HCT116 (cell line): Measurements from ENCODE around the gene PIGN. TPM values are rescaled to one million over a fixed set of nuclear protein-coding genes. Genes with fewer than 3 reads are reported as not detected.

Source experiments
- ATAC-seq: fragments of 200-7000 bp; cut with Tn5 transposase; 2 replicates; pipeline ENCODE4 v1.9.1; 2020; ENCODE audit warnings: mild to moderate bottlenecking, moderate library complexity
- BruUV-seq: library from RNA; stranded (reverse); fragments of 400-500 nt; replicated peaks from 2 replicates; lab custom pipeline; 2021; lab: Mats Ljungman, UMichigan
- CTCF ChIA-PET: fragments of 300-600 bp; sonication (Branson Sonifier 250); formaldehyde crosslinking; loops from one replicate; lab custom pipeline; 2021; ENCODE audit warnings: antibody characterized with exemption; lab: Charles Lee
- POLR2A ChIA-PET: fragments of 300-600, 350-600 bp; sonication (Branson Sonifier 250); formaldehyde crosslinking; loops from one replicate; lab custom pipeline; 2021; ENCODE audit warnings: antibody characterized with exemption; lab: Charles Lee
- RAD21 ChIA-PET, 2 experiments: fragments of 300-600 bp; sonication (Branson Sonifier 250); formaldehyde crosslinking; loops; one replicate each; lab custom pipeline; 2023; ENCODE audit warnings: low total read pairs in 2 of 2; ENCODE audit not compliant: uncharacterized antibody in 2 of 2, unreplicated experiment in 2 of 2, low non-redundant PET in 1 of 2; lab: Charles Lee
- DNase-seq: peaks from one replicate; pipeline ENCODE4 v3.0.0-alpha.2; 2010; ENCODE audit warnings: low read depth, low spot score
- H2AFZ ChIP-seq: fragments of 200-600 bp; shearing (Covaris generic), sonication (generic); 2 replicates; pipeline ENCODE4 v1.6.1; 2017; ENCODE audit warnings: low read depth, mixed run types, mixed read lengths, antibody characterized with exemption, low read length; ENCODE audit not compliant: poor library complexity, severe bottlenecking
- H3K27ac ChIP-seq: 2 replicates; pipeline ENCODE4 v1.5.1; 2012; ENCODE audit warnings: low read depth, low read length
- H3K27me3 ChIP-seq: fragments of 200-600 bp; sonication (generic); 2 replicates; pipeline ENCODE4 v1.6.1; 2016; ENCODE audit warnings: mixed run types, low read length, mixed read lengths; ENCODE audit not compliant: insufficient read depth
- H3K36me3 ChIP-seq, 2 experiments: fragments of 200-500 bp in 1 of 2; fragments of 200-600 bp in 1 of 2; sonication (Bioruptor generic) in 1 of 2; sonication (generic) in 1 of 2; 2 replicates each; pipeline versions ENCODE4 v1.5.1 to v1.6.1; 2014 to 2016; ENCODE audit warnings: low read length in 2 of 2, inconsistent platforms in 1 of 2, mixed read lengths in 1 of 2, mixed run types in 1 of 2; ENCODE audit not compliant: insufficient read depth in 2 of 2, control insufficient read depth in 1 of 2
- H3K4me1 ChIP-seq, 2 experiments: fragments of 200-600 bp in 1 of 2; sonication (generic) in 1 of 2; 2 replicates each; pipeline versions ENCODE4 v1.5.1 to v1.6.1; 2012 to 2017; ENCODE audit warnings: low read length in 2 of 2, inconsistent platforms in 1 of 2, mild to moderate bottlenecking in 1 of 2, mixed read lengths in 1 of 2, mixed run types in 1 of 2, moderate library complexity in 1 of 2; ENCODE audit not compliant: insufficient read depth in 2 of 2, control insufficient read depth in 1 of 2
- H3K4me2 ChIP-seq: fragments of 200-600 bp; sonication (generic); 2 replicates; pipeline ENCODE4 v1.6.1; 2017; ENCODE audit warnings: mixed run types, low read length, mixed read lengths
- H3K4me3 ChIP-seq, 2 experiments: fragments of 200-600 bp in 1 of 2; sonication (generic) in 1 of 2; replicated peaks in 1 of 2; 2 replicates each; pipeline ENCODE4 v1.5.1; 2011 to 2016; ENCODE audit warnings: low read length in 2 of 2, control low read depth in 1 of 2, low read depth in 1 of 2, mild to moderate bottlenecking in 1 of 2, mixed read lengths in 1 of 2, mixed run types in 1 of 2
- H3K79me2 ChIP-seq: fragments of 200-600 bp; sonication (generic); 2 replicates; pipeline ENCODE4 v1.6.1; 2017; ENCODE audit warnings: mild to moderate bottlenecking, mixed run types, low read length, moderate library complexity, mixed read lengths; ENCODE audit not compliant: insufficient read depth
- H3K9ac ChIP-seq: fragments of 200-600 bp; sonication (generic); 2 replicates; pipeline ENCODE4 v1.6.1; 2016; ENCODE audit warnings: low read length, mixed read lengths
- H3K9me2 ChIP-seq: fragments of 200-600 bp; sonication (generic), shearing (Covaris generic); 2 replicates; pipeline ENCODE4 v1.6.1; 2017; ENCODE audit warnings: mixed run types, mild to moderate bottlenecking, moderate library complexity; ENCODE audit not compliant: insufficient read depth
- H3K9me3 ChIP-seq, 2 experiments: fragments of 200-500 bp in 1 of 2; fragments of 200-600 bp in 1 of 2; sonication (Bioruptor generic) in 1 of 2; sonication (generic) in 1 of 2; 2 replicates each; pipeline ENCODE4 v1.6.1; 2014 to 2017; ENCODE audit warnings: low read length in 2 of 2, mixed read lengths in 2 of 2, inconsistent platforms in 1 of 2, low read depth in 1 of 2, mild to moderate bottlenecking in 1 of 2, mixed run types in 1 of 2, moderate library complexity in 1 of 2; ENCODE audit not compliant: control insufficient read depth in 1 of 2, insufficient read depth in 1 of 2
- H4K20me1 ChIP-seq: fragments of 200-600 bp; sonication (generic), shearing (Covaris generic); 2 replicates; pipeline ENCODE4 v1.6.1; 2017; ENCODE audit warnings: mixed run types, mild to moderate bottlenecking, moderate library complexity; ENCODE audit not compliant: insufficient read depth
- ATF3 ChIP-seq: IDR thresholded peaks from 2 replicates; pipeline ENCODE4 v1.6.1; 2012
- CBX3 ChIP-seq: IDR thresholded peaks from 2 replicates; pipeline ENCODE4 v1.6.1; 2012; ENCODE audit warnings: low read depth
- EGR1 ChIP-seq: IDR thresholded peaks from 2 replicates; pipeline ENCODE4 v1.6.1; 2012; ENCODE audit warnings: low read depth
- EZH2phosphoT487 ChIP-seq: fragments of 200-600 bp; IDR thresholded peaks from 2 replicates; pipeline ENCODE4 v1.6.1; 2018; ENCODE audit warnings: antibody characterized with exemption, borderline replicate concordance
- MAX ChIP-seq: IDR thresholded peaks from 2 replicates; pipeline ENCODE4 v1.6.1; 2012
- POLR2A ChIP-seq: IDR thresholded peaks from 2 replicates; pipeline ENCODE4 v1.7.0; 2011; ENCODE audit warnings: borderline replicate concordance; ENCODE audit not compliant: insufficient read depth, insufficient read length; ENCODE audit errors: extremely low read depth
- RAD21 ChIP-seq: IDR thresholded peaks from 2 replicates; pipeline ENCODE4 v1.6.1; 2012; ENCODE audit warnings: low read depth, mild to moderate bottlenecking
- SIN3A ChIP-seq: IDR thresholded peaks from 2 replicates; pipeline ENCODE4 v1.6.1; 2012; ENCODE audit warnings: low read depth
- SRF ChIP-seq: IDR thresholded peaks from 2 replicates; pipeline ENCODE4 v1.6.1; 2012; ENCODE audit warnings: low read depth
- YY1 ChIP-seq: IDR thresholded peaks from 2 replicates; pipeline ENCODE4 v1.6.1; 2011; ENCODE audit warnings: low read length, low read depth, moderate library complexity, mild to moderate bottlenecking; ENCODE audit not compliant: insufficient replicate concordance; ENCODE audit errors: extremely low read depth
- ZFX ChIP-seq: fragments of 450-650 bp; IDR thresholded peaks from 2 replicates; pipeline ENCODE4 v1.6.1; 2017
- ZNF274 ChIP-seq: fragments of 200-500 bp; sonication (Bioruptor generic); IDR thresholded peaks from 2 replicates; pipeline ENCODE4 v1.6.1; 2014; ENCODE audit warnings: mild to moderate bottlenecking, low read depth, low read length, inconsistent platforms
- intact Hi-C: fragments of 100-400 bp; cut with micrococcal nuclease; formaldehyde crosslinking; loops from 2 replicates; pipeline ENCODE4 v1.10.0; 2022
- total RNA-seq: library from RNA; stranded (reverse); gene quantifications from one replicate; pipeline ENCODE4 v1.2.1, GENCODE V29; 2021; ENCODE audit not compliant: unreplicated experiment

Gene PIGN
- total RNA-seq, 1 experiment from 2014 or later = 12.2 TPM

GRCh38 chr18:62138461-62139235, 48.2 kb downstream of the PIGN start:
- no peak for DNase-seq
- H3K9me3 ChIP-seq = no peaks in the 10 kb centered on the region
- H3K4me1 ChIP-seq = no peaks in the 10 kb centered on the region
- CTCF ChIA-PET = no interaction called here
- no peaks in the 10 kb centered on the region for H3K9me2 ChIP-seq
- POLR2A ChIA-PET = no interaction called here
- no peak overlapping the region for H3K9ac ChIP-seq
- RAD21 ChIA-PET = no interaction called here
- no peaks in the 10 kb centered on the region for H4K20me1 ChIP-seq
- H3K27ac ChIP-seq = no peak overlapping the region
- no peaks in the 10 kb centered on the region for H3K27me3 ChIP-seq
- H3K4me3 ChIP-seq = no peak overlapping the region
- TF ChIP-seq RAD21 = no peak
- no peak for TF ChIP-seq EGR1
- TF ChIP-seq POLR2A = no peak
- no peak for TF ChIP-seq ZNF274
- TF ChIP-seq YY1 = no peak
- TF ChIP-seq SIN3A = no peak
- no peak for TF ChIP-seq CBX3
- no peak for TF ChIP-seq EZH2phosphoT487
- no peak for TF ChIP-seq MAX
- TF ChIP-seq SRF = no peak
- TF ChIP-seq ATF3 = no peak
- no peak for TF ChIP-seq ZFX
- TF ChIP-seq, all 23 proteins: peak for 0
- no TSS peak for BruUV-seq
- ATAC-seq = no peak
- no peaks in the 10 kb centered on the region for H3K79me2 ChIP-seq
- intact Hi-C loops = loop anchor here (10.0 kb wide), 1 partner anchor 1444 kb away; no protein-coding TSS in a partner anchor
- H2AFZ ChIP-seq = no peak overlapping the region
- no peak overlapping the region for H3K4me2 ChIP-seq
- H3K36me3 ChIP-seq = no peaks in the 10 kb centered on the region; a peak in 1 of 4 replicates
